COLO668 (cell line): Measurements from ENCODE around the gene ZFYVE21.

Experiments
- DNase-seq: peaks from one replicate; lab custom pipeline; 2025; ENCODE audit not compliant: unreplicated experiment; lab: John Stamatoyannopoulos, UW

ZFYVE21 gene

DNA sequence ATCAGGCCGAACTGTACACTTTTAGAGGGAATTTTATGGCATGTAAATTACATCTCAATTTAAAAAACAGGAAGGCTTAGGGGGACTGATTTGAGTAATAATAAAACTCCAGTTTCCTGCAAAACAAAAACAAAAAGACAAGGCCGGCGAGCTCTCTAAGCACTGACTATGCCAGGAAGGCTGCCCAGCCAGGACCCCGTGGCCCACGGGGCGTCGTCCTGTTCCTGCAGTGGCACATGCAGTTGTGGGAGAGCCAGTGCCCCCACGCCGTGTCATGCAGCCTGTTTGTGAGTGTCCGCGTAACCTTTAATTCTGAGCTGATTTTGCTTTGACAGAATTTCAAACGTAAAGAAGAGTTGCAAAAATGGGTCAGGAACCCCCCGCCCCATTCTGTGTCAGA lies 10.9 kb upstream of the ZFYVE21 start:
- DNase-seq, result no peak

DNA sequence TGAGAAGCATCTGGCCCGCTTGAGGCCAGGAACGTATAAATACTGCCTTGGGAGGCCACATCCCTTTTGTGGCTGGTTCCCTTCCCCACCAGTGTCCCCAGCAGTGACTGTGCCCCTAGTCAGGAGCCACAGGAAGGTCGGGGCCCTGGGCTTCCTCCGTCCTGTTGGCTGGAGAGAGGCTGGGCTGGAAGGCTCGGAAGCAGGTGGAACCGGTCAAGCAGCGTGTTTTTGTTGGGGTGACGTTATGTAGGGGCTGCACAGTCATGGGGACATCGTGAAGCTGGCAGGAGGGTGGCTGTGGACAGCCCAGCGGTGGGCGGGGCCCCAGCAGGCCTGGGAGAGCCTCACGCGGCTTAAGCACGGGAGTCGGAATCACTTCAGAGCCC lies 10.5 kb upstream of the ZFYVE21 start:
- no peak for DNase-seq

DNA sequence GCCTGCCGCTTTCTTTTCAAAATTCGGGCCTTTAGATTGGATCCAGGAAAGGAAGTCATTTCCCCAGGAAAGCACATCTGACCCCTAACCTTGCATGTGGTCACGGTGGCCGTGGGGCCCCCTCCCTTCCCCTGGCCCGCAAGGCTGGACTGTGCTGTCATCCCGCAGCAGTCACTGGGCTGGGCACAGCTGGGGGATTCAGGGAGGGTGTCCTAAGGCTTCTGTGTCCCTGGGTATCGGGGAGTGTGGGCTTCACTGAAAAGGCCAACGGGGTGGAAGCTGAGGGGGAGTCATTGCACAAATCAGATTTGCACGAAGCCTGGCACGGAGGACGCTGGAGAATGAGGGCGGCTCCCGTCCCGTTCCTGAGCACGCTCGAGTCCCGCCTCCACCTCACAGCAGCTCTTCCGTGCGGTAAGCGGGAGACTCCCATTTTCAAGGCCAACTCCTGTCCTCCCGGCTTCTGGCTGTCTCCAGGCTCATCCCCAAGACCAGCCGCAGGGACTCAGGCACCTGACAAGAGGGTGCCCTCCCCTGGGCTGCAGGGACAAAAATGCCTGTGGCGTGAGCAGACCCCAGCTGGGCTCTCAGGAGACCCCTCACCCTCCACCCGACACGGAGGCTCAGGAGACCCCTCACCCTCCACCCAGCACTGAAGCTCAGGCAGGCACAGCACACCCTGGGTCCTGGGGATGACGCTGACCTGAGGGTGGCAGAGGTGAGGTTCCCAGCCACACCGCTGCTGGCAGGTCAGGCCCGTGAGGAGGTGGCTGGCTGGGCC lies 9.9 kb upstream of the ZFYVE21 start:
- DNase-seq, result no peak

DNA sequence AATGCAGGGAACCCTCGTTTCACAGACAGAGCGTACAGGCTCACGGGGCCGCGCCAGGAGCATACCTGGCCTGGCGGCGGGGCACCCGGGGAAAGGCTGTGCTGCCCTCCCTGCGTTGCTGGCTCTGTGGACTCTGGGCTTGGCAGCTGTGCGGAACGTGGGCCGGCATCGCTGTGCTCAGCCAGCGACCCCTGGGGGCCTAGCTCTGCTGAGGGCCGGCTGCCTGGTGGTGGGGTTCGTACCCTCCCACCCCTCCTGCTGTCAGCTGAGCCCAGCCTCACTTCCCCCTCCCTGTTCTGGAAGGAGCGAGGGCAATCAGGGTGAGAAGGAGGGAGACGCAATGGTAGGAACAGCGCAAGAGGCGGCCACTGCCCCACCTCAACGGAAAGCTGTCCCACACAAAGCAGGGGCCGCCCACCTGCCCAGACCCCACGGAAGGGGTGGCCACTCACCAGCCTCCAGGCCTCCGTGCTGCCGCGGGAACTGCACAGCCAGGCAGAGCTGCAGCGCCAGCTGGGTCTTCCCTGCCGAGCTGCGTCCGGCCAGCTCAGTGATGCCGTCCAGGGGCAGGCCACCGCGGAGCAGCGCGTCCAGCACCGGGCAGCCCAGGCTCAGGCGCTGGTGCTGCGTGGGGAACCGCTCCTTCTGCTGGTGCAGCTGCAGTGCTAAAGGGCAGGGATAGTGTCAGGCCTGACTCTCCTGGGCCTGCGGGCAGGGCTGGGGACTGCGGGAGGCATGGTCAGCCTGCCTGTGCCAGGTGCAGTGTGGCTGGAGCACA lies 8.9 kb upstream of the ZFYVE21 start:
- DNase-seq, result no peak

DNA sequence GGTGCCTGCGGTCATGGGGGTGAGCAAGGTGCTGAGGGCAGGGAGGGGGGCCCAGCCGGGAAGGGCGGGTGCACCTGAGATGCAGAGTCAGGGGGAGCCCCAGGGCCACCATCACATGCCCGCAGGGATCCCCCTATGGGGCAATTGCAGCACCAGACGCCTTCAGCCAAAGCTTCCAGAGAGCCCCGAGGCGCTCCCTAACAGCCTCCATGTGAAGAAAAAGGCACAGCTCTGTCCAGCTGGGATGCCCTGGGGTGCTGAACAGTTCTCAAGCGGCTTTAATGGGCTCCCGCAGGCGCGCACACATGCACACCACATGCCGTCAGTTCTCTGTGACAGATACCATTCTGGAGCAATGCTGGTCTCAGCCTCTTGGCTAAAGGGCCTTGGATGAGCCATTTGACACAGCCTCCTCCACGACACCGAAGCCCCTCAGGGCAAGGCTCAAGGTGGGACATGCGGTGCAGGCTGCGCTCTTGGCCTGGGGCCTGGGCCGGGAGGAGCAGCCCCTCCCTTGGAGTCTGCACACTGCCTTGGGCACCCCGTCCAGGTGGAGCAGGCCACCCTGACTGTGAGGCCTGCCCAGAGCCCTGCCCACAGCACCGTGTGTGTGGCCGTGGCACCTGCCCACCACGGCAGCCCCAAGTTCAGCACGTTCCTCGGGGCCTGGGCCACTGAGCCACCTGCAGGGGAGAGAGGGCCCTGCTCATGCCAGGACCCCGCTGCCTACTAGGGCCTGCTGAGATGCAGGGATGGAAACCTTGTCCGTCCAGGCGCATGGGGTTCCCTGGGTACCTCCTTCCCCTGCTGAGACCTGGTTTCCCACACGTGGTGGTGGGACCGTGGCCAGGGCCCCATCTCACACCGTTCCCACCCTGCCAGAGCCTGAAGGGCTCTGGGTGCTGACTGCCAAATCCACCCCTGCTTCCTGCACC lies 8.0 kb upstream of the ZFYVE21 start:
- DNase-seq, result no peak

DNA sequence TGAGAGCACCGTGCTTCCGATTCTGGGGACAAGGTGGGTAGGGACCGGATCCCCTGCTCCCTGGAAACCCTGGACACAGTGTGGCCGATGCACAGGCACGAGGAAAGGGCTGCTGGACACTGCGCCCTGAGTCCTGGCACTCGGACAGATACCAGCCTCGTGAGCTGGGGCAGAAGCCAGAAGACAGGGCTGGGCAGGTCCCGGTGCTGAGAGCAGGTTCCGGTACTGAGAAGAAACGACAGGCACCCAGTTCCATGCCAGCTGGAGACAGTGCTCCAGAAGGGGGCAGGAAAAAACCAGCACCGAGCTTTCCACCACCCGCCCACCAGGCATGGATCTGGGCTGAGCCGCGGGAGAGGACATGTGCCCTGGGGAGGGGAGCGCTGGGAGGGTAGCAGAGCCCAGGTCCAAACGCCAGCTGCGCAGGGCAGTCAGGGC lies 6.8 kb upstream of the ZFYVE21 start:
- no peak for DNase-seq

DNA sequence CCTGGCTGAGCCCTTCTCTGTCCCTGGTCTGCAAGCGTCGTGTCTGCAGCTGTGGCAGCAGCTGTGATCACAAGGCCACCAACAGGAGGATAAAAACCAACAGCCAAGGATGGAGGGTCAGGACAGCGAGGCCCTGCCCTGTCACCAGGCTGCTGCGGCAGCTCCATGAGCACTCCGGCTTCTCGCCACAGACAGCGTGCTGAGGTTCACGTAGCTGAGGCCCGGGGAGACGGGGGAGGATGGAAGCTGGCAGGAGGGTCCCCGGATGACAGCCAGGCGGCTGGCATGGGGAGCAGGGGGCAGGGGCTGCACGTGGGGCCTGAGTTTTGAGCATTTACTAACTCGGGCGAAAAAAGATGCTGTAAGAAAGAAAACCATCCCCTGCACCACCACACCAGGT lies 5.8 kb upstream of the ZFYVE21 start:
- no peak for DNase-seq

DNA sequence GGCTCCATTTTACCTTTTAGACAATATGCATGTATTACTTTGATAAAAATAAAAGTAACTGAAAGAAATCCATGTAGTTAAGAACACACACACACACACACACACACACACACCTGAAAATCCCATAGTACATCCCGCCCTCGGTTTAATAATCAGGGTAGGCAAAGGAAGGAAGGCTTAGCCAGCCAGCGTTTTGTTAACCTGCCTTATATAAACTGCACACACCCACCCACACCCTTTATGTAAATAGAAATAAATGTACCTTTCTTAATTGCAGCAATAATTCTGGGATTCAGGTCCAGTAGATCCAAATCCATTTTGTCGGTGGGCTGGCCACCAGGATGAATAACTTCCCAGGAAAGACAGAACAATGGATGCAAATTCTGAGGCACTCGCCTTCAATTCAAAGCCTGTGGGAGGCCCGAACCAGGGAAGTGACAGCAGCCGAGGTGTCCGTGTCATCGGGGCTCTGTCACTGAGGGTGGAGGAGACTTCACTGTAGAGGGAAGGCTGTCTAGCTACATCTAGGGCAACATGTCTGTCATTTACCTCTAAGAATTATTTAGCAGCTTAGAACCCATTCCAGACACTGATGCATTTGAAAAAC lies 4.7 kb upstream of the ZFYVE21 start:
- DNase-seq, result peak; percentile 21

DNA sequence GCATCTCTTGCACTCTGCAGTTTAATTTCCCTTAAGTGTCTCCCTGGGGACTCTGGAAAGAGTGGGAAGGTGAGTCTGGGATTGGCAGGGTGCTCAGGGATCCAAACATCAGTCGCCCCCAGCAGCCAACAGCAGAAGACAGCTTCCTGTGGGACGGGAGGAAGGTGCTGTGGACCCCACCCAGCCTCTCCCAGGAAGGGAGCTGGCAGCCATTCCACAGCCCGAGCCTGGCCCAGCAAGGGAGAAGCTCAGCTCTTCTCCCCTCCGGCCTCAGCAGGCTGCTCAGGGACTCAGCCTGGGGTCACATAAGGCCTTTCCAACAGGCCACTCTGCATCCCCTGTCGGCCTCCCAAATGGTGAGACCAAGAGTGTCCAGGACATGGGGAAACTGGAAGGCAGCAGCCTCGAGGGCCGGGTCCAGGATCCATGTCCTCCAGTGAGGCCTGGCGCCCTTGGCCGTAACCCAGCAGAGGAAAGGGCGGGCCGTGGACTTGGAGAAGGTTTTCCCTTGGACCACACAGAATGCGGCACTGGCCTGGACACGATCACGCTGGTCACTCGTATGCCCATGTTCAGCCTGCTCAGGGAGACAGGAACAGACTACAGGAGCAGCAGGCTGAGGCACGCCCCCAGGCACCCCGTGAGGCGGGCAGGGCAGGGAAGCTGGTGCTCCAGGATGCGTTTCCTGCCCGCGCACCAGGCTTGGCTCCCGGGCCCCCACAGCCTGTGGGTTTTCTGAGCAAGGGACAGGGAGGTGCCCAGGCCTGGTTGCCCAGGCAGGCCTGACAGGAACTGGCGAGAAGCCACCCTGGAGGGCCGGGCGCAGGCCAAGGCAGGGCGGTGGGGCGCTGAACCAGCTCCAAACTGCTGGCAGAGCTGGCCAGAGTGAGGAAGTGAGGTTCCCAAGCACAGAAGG lies 3.8 kb upstream of the ZFYVE21 start:
- peak; percentile 37 for DNase-seq

DNA sequence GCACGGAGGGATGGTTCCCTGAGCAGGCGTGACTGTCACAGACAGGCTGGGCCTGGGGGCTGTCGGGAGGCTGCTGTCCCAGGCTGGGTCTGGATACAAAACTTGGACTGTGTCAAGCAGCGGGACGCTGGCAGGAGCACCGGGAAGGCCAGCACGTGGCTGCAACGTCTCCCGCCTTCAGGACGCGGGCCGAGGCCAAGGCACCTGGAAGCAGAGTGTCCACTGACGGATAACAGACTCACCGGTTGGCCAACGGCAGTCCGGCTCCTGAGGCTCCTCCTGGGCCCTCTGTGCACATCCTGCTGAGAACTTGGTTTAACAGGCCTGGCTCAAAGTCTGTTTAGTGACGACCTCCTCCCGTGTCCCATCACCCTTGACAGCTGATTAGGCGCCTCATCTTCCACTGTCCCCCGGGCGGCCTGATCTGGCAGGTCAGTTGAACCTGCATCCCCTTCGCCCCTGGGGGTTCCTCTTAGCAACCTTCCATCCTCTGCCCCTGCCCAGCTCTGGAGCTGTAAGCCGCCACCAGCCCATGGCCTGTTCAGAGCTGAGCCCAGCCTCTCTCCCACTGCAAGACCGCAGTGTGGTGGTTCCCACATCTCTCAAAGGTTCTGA lies 2.9 kb upstream of the ZFYVE21 start:
- no peak for DNase-seq

DNA sequence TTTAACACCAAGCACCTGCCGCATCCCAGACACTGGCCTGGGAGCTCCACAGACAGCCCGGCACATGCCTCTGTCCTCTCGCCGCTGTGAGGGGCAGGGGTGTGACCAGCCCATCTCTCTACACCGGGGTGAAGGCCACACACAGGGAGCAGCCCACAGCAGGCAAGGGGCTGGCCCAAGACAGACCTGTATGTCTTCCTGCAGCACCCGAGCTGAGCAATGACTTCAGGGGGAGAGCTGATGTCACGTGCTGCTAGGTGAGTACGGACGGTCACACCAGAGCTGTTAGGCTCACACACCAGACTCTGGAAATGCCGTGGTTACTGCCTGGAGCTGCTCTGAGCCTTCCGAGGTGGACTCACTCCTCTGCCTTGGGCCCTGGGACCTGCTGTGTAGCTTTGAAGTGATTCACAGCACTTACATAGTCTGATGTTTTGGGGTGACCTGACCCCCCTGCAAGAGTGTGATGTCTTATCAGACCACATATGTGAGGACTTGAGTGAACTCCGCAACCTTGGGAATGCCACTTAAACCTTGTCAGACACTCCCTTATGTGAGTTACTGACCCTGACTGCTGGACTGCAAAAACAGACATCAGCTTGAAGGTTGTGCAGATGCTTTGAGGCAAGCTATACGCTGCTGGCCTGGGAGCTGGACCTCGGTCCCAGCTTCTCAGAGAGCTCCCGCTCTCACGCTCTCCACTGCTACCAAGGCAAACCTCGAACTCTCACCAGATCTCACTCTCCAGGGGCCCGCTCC lies 2.1 kb upstream of the ZFYVE21 start:
- DNase-seq, result no peak

DNA sequence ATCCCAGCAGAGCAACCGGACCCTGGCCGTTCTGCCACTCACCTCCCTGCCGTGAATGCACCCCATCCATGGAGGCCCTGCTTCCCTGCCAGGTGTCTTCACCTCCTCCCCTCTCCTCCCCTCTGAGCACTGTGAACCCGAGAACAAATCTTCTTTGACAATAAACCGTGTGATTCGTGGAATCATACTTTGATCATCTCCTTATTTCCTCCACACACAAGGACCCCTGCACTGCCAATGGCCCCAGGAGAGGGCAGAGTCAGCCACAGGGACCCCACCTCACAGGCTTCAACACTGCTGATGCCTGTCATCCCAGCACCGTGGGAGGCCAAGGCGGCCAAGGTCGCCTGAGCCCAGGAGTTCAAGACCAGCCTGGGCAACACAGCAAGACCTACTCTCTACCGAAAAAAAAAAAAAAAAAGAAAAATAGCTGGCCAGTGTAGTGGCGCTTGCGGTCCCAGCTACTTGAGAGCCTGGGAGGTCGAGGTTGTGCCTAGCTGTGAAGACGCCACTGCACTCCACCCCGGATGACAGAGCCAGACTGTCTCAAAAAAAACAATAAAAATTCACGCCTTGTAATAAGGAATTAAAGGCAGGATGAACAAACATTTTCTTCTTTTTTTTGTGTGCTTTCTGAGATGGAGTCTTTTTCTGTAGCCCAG lies 1.4 kb upstream of the ZFYVE21 start:
- DNase-seq, result no peak

DNA sequence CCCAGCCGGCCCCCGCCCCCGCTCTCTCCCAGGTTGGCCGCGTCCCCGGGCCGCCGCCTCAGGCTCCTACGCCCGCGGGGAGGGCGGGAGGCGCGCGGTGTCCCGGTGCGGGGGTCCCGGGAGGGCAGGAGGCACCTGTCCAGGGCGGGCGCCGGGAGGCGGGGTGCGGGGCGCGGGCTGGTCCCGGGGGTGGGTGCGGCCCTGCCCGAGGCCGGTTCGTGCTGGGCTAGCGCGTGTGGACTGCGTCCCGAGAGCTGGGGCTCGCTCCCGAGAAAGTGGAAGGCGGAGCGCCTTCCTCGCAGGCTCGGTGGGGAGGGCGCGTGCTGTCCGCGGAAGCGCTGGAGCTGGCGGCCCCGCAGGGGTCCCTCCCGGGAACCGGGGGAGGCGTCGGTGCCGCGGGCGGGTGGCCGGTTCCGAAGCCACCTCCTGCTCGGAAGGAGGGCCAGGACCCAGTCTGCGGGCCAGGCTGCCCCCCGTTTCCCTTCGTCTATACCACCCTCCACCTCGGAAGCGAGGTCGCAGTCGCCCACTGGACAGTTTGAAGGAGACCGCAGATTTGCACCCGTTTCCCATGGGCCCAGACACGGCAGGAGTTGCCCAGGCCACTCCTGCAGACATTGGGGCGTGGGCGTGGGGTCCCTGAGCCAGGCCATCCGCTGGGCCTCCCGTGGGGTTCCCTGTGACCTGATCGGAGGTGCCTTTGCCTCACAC lies 636 bp downstream of the ZFYVE21 start:
- DNase-seq, result peak; percentile 57

DNA sequence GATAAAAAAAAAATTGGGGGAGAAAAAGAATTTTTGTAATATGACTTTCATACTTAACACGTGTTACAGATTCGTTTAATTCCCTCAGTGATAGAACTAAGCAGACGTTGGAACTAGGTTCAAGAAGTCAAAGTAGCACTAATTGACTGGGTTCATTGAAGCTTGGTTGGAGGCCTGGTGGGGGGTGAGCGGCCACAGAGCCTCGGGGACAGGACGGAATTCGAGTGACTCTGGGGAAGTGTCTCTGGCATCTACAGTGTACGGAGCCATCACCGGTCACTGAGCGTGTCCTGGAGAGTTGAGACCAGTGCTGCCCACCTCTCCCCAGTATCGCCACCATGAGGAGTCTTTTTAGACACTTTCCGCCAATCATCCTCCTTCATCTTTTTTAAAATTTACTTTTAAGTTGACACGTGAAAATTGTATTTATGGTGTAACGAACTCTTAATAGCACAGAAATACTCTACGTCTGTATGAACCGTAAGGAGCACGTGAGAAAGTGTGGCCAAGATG lies 1.3 kb downstream of the ZFYVE21 start:
- no peak for DNase-seq

DNA sequence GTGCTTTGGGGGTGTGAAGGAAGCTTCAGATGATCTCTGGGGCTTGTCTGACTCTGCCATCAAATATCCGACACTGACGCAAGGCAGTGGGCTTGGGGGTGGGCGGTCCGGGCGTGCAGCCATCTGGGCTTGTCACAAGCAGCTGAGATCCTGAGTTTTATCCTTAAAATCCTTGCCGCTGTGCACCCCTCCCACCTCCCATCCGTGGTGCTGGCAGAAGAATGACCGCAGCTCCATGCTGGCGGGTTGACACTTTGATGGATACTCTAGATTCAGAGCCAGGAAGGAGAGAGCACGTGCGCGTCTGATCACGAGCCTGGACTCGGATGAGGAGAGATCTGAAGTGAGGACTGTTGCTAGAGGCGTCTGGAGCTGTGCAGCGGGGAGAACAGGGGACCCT lies 3.0 kb downstream of the ZFYVE21 start:
- DNase-seq, result no peak

DNA sequence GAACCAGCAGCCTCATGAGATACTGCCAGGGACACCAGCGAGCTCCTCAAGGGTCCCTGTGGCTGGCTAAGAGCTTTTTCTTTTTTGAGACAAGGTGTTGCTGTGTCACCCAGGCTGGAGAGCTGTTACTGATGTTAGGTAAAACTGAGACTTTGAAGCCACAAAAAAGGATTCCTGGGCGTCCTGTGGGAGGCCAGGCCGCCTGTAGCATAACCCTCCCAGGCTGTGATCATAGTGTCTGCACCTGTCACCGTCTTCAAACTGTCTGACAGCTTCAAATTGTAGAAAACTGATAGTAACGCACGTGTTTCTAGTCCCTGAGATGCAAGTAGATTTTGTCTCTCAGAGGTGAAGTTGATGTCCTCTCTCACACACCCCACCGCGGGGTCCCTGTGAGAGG lies 4.1 kb downstream of the ZFYVE21 start:
- DNase-seq, result no peak

DNA sequence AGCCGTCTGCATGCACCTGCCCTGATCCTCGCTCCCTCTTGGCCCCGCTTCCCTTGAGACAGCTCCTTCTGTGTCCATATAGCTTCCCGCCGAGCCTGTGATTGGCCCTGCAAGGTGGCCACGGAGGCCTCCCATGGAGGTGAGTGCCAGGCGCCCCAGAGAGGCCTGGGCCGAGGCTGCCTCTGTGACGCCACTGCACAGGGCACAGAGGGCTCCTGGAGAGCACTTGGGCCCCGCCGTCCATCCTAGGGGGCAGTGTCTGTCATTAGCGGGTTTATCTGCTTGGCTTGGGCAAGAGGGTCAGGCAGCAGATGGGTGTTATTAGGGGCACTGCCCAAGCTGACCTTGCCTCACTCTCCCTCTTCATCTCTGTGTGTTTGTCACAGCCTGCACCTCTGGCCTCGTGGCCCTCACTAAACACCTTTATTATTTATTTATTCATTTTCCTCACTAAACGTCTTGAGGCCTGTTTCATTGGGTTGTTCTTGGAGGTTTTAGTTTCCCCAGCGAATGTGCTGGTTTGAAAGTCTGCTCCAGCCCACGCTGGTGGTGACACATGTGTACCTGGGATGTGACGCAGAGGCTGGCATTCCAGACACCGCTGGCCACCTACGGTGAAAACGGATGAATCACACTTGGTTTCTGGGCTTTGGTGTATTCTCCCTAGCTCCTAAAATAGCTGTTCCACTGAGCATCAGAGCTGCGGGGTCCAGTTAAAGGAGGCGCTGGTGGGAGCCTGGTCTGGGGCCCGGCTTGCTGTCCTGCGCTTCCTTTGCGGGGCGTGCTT lies 5.9 kb downstream of the ZFYVE21 start:
- DNase-seq, result no peak
